Measurements from ENCODE around the gene PAQR5.

Gene PAQR5

GRCh38 chr15:69398491-69398891, 99.8 kb downstream of the PAQR5 start:
- no peak for TF ChIP-seq MAX (IDR thresholded peaks at IDR 0.05)
- no peak for TF ChIP-seq TCF12 (IDR thresholded peaks at IDR 0.05; ENCODE audit: low read depth)
- TF ChIP-seq NFIC (IDR thresholded peaks at IDR 0.05), result no peak
- TF ChIP-seq EP300 (IDR thresholded peaks at IDR 0.05; ENCODE audit: borderline replicate concordance), result no peak
- TF ChIP-seq EGR1 (IDR thresholded peaks at IDR 0.05), result no peak
- TF ChIP-seq ZBTB7A (IDR thresholded peaks at IDR 0.05; ENCODE audit: low read depth), result no peak
- no peak for TF ChIP-seq TAF1 (IDR thresholded peaks at IDR 0.05; ENCODE audit: low read depth)
- no peak for TF ChIP-seq CREB1 (IDR thresholded peaks at IDR 0.05; ENCODE audit: low read depth)
- TF ChIP-seq TEAD4 (IDR thresholded peaks at IDR 0.05), result no peak
- no peak for TF ChIP-seq FOXM1 (IDR thresholded peaks at IDR 0.05; ENCODE audit: borderline replicate concordance, low read depth)
- no peak for TF ChIP-seq REST (IDR thresholded peaks at IDR 0.05; ENCODE audit: low read depth)
- no peak for TF ChIP-seq RAD21 (IDR thresholded peaks at IDR 0.05; ENCODE audit: low read depth)
- no peak for TF ChIP-seq YY1 (IDR thresholded peaks at IDR 0.05; ENCODE audit: low read depth)
- TF ChIP-seq CEBPB (IDR thresholded peaks at IDR 0.05), result no peak
- TF ChIP-seq USF1 (IDR thresholded peaks at IDR 0.05), result no peak

- TF ChIP-seq CEBPB (IDR thresholded peaks at IDR 0.05) (no peak), EP300 (IDR thresholded peaks at IDR 0.05; ENCODE audit: borderline replicate concordance) (no peak), TAF1 (IDR thresholded peaks at IDR 0.05; ENCODE audit: low read depth) (no peak), REST (IDR thresholded peaks at IDR 0.05; ENCODE audit: low read depth) (no peak)
Measured at GRCh38 chr15:69400850-69401249, 102.1 kb downstream of the PAQR5 start.

GRCh38 chr15:69402816-69403215, 104.1 kb downstream of the PAQR5 start:
- TF ChIP-seq REST (IDR thresholded peaks at IDR 0.05; ENCODE audit: low read depth) (no peak), TEAD4 (IDR thresholded peaks at IDR 0.05) (no peak), FOXM1 (IDR thresholded peaks at IDR 0.05; ENCODE audit: borderline replicate concordance, low read depth) (no peak), EP300 (IDR thresholded peaks at IDR 0.05; ENCODE audit: borderline replicate concordance) (no peak), MAX (IDR thresholded peaks at IDR 0.05) (no peak), USF1 (IDR thresholded peaks at IDR 0.05) (no peak), TAF1 (IDR thresholded peaks at IDR 0.05; ENCODE audit: low read depth) (no peak), TCF12 (IDR thresholded peaks at IDR 0.05; ENCODE audit: low read depth) (no peak), CREB1 (IDR thresholded peaks at IDR 0.05; ENCODE audit: low read depth) (no peak), CEBPB (IDR thresholded peaks at IDR 0.05) (no peak), YY1 (IDR thresholded peaks at IDR 0.05; ENCODE audit: low read depth) (no peak), RAD21 (IDR thresholded peaks at IDR 0.05; ENCODE audit: low read depth) (no peak), EGR1 (IDR thresholded peaks at IDR 0.05) (no peak), NFIC (IDR thresholded peaks at IDR 0.05) (no peak), ZBTB7A (IDR thresholded peaks at IDR 0.05; ENCODE audit: low read depth) (no peak)

- TF ChIP-seq TCF12 (IDR thresholded peaks at IDR 0.05; ENCODE audit: low read depth) (no peak), RAD21 (IDR thresholded peaks at IDR 0.05; ENCODE audit: low read depth) (no peak), USF1 (IDR thresholded peaks at IDR 0.05) (no peak), MAX (IDR thresholded peaks at IDR 0.05) (no peak), CREB1 (IDR thresholded peaks at IDR 0.05; ENCODE audit: low read depth) (no peak), REST (IDR thresholded peaks at IDR 0.05; ENCODE audit: low read depth) (no peak), TAF1 (IDR thresholded peaks at IDR 0.05; ENCODE audit: low read depth) (no peak), CEBPB (IDR thresholded peaks at IDR 0.05) (no peak), TEAD4 (IDR thresholded peaks at IDR 0.05) (no peak), YY1 (IDR thresholded peaks at IDR 0.05; ENCODE audit: low read depth) (no peak)
Measured at GRCh38 chr15:69403594-69403993, 104.9 kb downstream of the PAQR5 start.
